Brain microvascular endothelial cell (primary cell): ENCODE data around the gene LIMD2.

Experiments used
- DNase-seq: peaks from one replicate; pipeline ENCODE4 v3.0.0-alpha.2; 2020
- H3K27ac ChIP-seq: fragments of 250-450 bp; sonication (Bioruptor Pico); 2 replicates; pipeline ENCODE4 v1.5.1; 2020; ENCODE audit warnings: mild to moderate bottlenecking, moderate library complexity
- H3K27me3 ChIP-seq: fragments of 250-450 bp; sonication (Bioruptor Pico); replicated peaks from 2 replicates; pipeline ENCODE4 v1.5.1; 2020; ENCODE audit warnings: mild to moderate bottlenecking
- H3K36me3 ChIP-seq: fragments of 250-450 bp; sonication (Bioruptor Pico); replicated peaks from 2 replicates; pipeline ENCODE4 v1.5.1; 2020; ENCODE audit warnings: mild to moderate bottlenecking
- H3K4me3 ChIP-seq: 2 replicates; pipeline ENCODE4 v1.5.1; 2011; ENCODE audit warnings: low read depth, mild to moderate bottlenecking, control low read depth, low read length, moderate library complexity
- CTCF ChIP-seq: IDR thresholded peaks from 2 replicates; pipeline ENCODE4 v1.5.1; 2011; ENCODE audit warnings: low read depth, mild to moderate bottlenecking, moderate library complexity, low read length, control low read depth, inconsistent platforms; ENCODE audit errors: missing control alignments
- in situ Hi-C: cut with HindIII; loops from 2 replicates; pipeline ENCODE4 v1.10.0; 2017; ENCODE audit warnings: low sequenced_read_pairs, low pct_ligation_motif_present

Gene LIMD2

GRCh38 chr17:63689479-63689878 is 10.4 kb downstream of the LIMD2 start:
- Histone ChIP-seq H3K4me3 (no peak overlapping the region), H3K36me3 (peaks cover 38% of the 10 kb centered on the region), H3K27ac (no peak overlapping the region), H3K27me3 (no peaks in the 10 kb centered on the region)
- no peak for DNase-seq
- in situ Hi-C loops: no loop called here
- no peak for TF ChIP-seq CTCF

- peaks cover 35% of the 10 kb centered on the region for H3K36me3 ChIP-seq
- in situ Hi-C loops: no loop called here
- DNase-seq: no peak
- no peaks in the 10 kb centered on the region for H3K27me3 ChIP-seq
- no peak for TF ChIP-seq CTCF
- H3K4me3 ChIP-seq: no peak overlapping the region
- H3K27ac ChIP-seq: no peak overlapping the region
These were observed 11.4 kb downstream of the LIMD2 start for GRCh38 chr17:63688396-63689020.

GRCh38 chr17:63686138-63686685 is 13.7 kb downstream of the LIMD2 start:
- in situ Hi-C loops: no loop called here
- TF ChIP-seq CTCF: no peak

GRCh38 chr17:63685578-63685977 is 14.3 kb downstream of the LIMD2 start:
- Histone ChIP-seq H3K36me3 (peaks cover 29% of the 10 kb centered on the region), H3K27me3 (no peaks in the 10 kb centered on the region), H3K27ac (no peak overlapping the region), H3K4me3 (no peak overlapping the region)
- no peak for TF ChIP-seq CTCF
- in situ Hi-C loops: no loop called here
- no peak for DNase-seq

More at GRCh38 chr17:63686138-63686685, 13.7 kb downstream of the LIMD2 start:
- Histone ChIP-seq H3K27me3 (no peaks in the 10 kb centered on the region), H3K4me3 (no peak overlapping the region), H3K27ac (no peak overlapping the region), H3K36me3 (peaks cover 35% of the 10 kb centered on the region)
- DNase-seq: no peak

- Histone ChIP-seq H3K27ac (no peak overlapping the region), H3K27me3 (no peaks in the 10 kb centered on the region), H3K36me3 (peaks cover 23% of the 10 kb centered on the region), H3K4me3 (no peak overlapping the region)
- no peak for DNase-seq
- no peak for TF ChIP-seq CTCF
- in situ Hi-C loops: no loop called here
These were observed 14.9 kb downstream of the LIMD2 start for GRCh38 chr17:63685041-63685440.

GRCh38 chr17:63682981-63683380 is 16.9 kb downstream of the LIMD2 start:
- Histone ChIP-seq H3K4me3 (no peak overlapping the region), H3K27ac (no peak overlapping the region), H3K27me3 (no peaks in the 10 kb centered on the region), H3K36me3 (peaks cover 9% of the 10 kb centered on the region)
- DNase-seq: no peak
- in situ Hi-C loops: no loop called here
- no peak for TF ChIP-seq CTCF
